ENCODE data around the gene SPN.

GRCh38 chr16:29688172-29688571 lies 25.1 kb downstream of the SPN start:
- TF ChIP-seq CTCF (IDR thresholded peaks at IDR 0.05; ENCODE audit: extremely low read depth in 1 of 2, insufficient read depth in 1 of 2, low read depth in 1 of 2, low read length in 2 of 2) (no peak), POLR2A (IDR thresholded peaks at IDR 0.05; ENCODE audit: low read depth, low read length) (no peak), POLR2AphosphoS5 (IDR thresholded peaks at IDR 0.05; ENCODE audit: insufficient read depth, low read depth, low read length) (no peak), EZH2 (IDR thresholded peaks at IDR 0.05; ENCODE audit: borderline replicate concordance, low read depth, low read length, severe bottlenecking) (no peak), FOS (IDR thresholded peaks at IDR 0.05; ENCODE audit: borderline replicate concordance, insufficient read depth, low read length) (no peak), MAX (IDR thresholded peaks at IDR 0.05; ENCODE audit: insufficient read depth, insufficient read length) (no peak), MYC (IDR thresholded peaks at IDR 0.05; ENCODE audit: low read depth, low read length) (no peak)
